Measurements from ENCODE around the gene WEE2.

WEE2 gene

GRCh38 chr7:141700296-141700847 is 7.8 kb upstream of the WEE2 start:
- no peak overlapping the region for H3K27ac ChIP-seq
- TF ChIP-seq CTCF (conservative IDR thresholded peaks at IDR 0.05) (no peak), ZFX (IDR thresholded peaks at IDR 0.05) (no peak)

GRCh38 chr7:141700848-141701371 is 7.2 kb upstream of the WEE2 start:
- TF ChIP-seq CTCF (conservative IDR thresholded peaks at IDR 0.05) (no peak), ZFX (IDR thresholded peaks at IDR 0.05) (no peak)
- no peak overlapping the region for H3K27ac ChIP-seq

- peak overlapping the region; percentile 76 for H3K27ac ChIP-seq
- no peak for TF ChIP-seq CTCF (conservative IDR thresholded peaks at IDR 0.05)
- TF ChIP-seq ZFX (IDR thresholded peaks at IDR 0.05), result peak; percentile 58
Observed at GRCh38 chr7:141701489-141702046, 6.6 kb upstream of the WEE2 start.

- peak within 1 kb of the TSS; percentile 76 for H3K27ac ChIP-seq
- TF ChIP-seq ZFX (IDR thresholded peaks at IDR 0.05), result no peak; the same call in 1 of the 2 replicates
- TF ChIP-seq CTCF (conservative IDR thresholded peaks at IDR 0.05), result no peak
Observed at GRCh38 chr7:141702047-141702567, 6.0 kb upstream of the WEE2 start, which contains the start of gene DENND11. TSS of gene DENND11 (minus strand) at chr7:141702166. CDS start at chr7:141702153, 13 bp downstream.

- no peak overlapping the region for H3K27ac ChIP-seq
- TF ChIP-seq CTCF (conservative IDR thresholded peaks at IDR 0.05), result no peak
- no peak for TF ChIP-seq ZFX (IDR thresholded peaks at IDR 0.05)
Observed at GRCh38 chr7:141702892-141703291, 5.3 kb upstream of the WEE2 start.

GRCh38 chr7:141704112-141704511 is 4.0 kb upstream of the WEE2 start:
- no peak overlapping the region for H3K27ac ChIP-seq
- no peak for TF ChIP-seq ZFX (IDR thresholded peaks at IDR 0.05)
- TF ChIP-seq CTCF (conservative IDR thresholded peaks at IDR 0.05), result no peak

- H3K27ac ChIP-seq, result no peak overlapping the region
- no peak for TF ChIP-seq ZFX (IDR thresholded peaks at IDR 0.05)
- TF ChIP-seq CTCF (conservative IDR thresholded peaks at IDR 0.05), result no peak
Observed at GRCh38 chr7:141704741-141705140, 3.4 kb upstream of the WEE2 start.

All from C4-2B (cell line).